GM12873 (cell line): ENCODE measurements around the gene FDPS.

Source experiments
- TF ChIP-seq, protein P1 (sequence below): IDR thresholded peaks from 2 replicates; pipeline ENCODE4 v1.5.1; 2012; ENCODE audit warnings: low read depth, mild to moderate bottlenecking, moderate library complexity, low read length, control low read depth; ENCODE audit not compliant: insufficient read depth; ENCODE audit errors: missing control alignments

Gene FDPS

DNA sequence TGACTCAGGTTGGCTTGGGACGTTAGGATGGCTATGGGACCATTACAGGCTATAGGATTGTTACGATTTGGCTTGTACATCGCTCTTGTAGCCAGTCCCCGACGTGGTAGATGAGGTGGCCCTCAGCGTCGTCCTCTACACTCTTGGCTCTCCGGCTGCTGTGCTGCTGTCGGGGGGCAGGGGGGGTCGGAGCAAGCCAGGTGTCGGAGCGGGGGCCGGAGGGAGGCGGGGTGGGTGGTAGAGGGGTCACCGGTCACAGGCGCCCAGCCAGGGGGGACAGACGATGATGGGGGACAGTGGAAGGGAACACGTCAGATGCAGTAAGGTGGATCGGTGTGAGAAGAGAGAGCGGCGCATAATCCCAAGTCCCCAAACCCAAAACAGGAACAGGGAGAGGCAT lies 40.0 kb upstream of the FDPS start:
- TF ChIP-seq, protein P1, sequence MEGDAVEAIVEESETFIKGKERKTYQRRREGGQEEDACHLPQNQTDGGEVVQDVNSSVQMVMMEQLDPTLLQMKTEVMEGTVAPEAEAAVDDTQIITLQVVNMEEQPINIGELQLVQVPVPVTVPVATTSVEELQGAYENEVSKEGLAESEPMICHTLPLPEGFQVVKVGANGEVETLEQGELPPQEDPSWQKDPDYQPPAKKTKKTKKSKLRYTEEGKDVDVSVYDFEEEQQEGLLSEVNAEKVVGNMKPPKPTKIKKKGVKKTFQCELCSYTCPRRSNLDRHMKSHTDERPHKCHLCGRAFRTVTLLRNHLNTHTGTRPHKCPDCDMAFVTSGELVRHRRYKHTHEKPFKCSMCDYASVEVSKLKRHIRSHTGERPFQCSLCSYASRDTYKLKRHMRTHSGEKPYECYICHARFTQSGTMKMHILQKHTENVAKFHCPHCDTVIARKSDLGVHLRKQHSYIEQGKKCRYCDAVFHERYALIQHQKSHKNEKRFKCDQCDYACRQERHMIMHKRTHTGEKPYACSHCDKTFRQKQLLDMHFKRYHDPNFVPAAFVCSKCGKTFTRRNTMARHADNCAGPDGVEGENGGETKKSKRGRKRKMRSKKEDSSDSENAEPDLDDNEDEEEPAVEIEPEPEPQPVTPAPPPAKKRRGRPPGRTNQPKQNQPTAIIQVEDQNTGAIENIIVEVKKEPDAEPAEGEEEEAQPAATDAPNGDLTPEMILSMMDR, result no peak

DNA sequence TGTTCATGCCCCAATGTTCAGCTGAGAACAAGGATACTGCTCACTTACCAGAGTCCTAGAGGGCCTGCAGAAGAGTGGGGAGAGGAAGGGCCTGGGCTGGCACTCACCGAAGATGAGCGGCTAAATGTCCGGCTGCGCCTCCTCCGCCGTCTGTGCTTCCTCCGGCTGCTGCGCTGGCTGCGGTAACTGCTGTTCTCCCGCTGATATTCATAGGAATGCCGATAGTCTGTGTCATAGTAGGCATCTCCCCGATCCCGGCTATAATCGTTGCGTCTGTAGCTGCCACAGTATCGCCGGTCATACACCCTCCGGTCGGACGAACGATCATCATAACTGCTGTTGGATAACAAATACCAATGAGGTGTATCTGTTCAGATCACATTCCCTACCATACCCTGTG lies 39.3 kb upstream of the FDPS start:
- TF ChIP-seq, protein P1, result no peak

DNA sequence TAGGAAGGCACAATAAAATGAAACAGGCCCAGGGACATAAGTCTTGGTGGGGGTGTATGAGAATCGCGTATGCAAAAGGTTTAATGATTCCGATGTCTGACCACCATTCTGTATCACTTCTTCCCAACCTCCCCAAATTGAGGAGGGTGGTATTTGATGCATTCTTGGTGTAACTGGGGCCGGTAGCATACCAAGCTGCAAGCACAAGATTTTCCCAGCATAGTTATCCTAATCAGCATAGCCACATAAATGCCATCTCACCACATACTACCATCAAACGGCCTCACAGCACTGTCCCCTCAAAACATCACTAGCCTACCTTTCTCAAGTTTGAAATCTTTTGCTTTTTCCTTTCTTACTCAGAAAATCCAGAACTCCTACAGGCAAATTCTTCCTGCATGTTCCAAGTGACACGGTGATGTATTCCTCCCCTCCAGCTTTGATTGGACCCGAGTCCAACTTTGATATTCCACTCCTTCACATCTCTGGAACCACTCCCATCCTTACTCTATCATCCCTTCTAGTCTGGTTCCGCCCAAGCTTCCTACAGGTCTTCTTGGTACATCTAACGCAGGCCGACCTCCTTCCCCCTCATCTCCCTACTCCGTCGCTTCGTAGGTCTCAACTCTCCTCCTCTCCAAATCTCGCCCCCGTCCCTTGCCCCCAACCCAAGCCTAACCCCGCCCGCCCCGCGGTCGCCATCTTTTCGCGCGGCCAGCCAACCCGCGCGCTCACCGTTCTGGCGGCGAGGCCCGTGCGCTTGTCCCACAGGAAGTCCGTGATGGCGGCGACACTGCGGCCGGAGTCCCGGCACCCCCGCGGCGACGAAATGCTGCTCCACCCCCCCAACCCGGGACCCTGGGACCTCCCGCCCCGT lies 36.0 kb upstream of the FDPS start:
- TF ChIP-seq, protein P1, result no peak

DNA sequence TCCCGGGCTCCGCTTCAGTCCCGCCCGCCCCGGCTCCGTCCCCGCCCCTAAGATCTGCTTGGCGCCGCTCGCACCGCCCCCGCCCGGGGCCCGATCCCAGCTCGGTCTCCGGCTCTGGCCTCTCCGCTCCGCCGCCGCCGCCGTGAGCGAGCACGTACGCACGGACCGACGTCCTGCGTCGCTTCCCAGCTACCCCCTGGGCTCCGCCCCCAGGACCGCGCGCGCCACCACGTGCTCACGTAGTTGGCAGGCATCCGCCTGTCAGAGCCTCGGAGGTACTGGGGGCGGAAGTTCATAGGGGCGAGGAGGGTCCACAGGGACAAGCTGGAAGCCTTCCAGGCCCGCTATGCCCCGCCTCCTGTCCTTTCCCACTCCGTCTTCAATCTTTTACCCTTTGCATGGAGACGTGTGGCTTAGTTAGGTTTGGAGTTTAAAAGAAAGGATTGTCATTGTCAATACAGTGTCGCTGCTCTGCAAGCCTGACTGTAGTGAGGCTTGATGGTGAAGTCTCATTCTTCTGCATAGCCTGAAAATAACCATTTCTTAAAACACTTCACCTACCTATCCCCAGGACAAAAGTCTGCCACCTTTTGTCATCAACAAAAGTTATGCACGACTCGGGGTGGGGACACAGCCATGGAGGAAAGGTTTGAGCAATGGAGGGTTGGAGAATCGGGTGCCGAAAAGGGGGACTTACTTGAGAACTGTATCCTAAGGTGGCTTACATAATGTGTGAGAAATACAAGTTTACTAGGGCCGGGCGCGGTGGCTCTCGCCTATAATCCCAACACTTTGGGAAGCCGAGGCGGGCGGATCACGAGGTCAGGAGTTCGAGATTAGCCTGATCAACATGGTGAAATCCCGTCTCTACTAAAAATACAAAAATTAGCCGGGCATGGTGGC lies 35.1 kb upstream of the FDPS start, which contains the start of gene CLK2:
Gene CLK2, minus strand, starts transcription at position 162 of the 903 bp plus-strand sequence. CDS start 2,527 bp downstream, outside the sequence.
- TF ChIP-seq, protein P1, result no peak

GRCh38 chr1:155277070-155277901 lies 31.4 kb upstream of the FDPS start, which contains the start of gene HCN3:
TSS of gene HCN3 (plus strand) at chr1:155277463. CDS start at chr1:155277591, 128 bp downstream.
- TF ChIP-seq, protein P1, result peak; percentile 54

DNA sequence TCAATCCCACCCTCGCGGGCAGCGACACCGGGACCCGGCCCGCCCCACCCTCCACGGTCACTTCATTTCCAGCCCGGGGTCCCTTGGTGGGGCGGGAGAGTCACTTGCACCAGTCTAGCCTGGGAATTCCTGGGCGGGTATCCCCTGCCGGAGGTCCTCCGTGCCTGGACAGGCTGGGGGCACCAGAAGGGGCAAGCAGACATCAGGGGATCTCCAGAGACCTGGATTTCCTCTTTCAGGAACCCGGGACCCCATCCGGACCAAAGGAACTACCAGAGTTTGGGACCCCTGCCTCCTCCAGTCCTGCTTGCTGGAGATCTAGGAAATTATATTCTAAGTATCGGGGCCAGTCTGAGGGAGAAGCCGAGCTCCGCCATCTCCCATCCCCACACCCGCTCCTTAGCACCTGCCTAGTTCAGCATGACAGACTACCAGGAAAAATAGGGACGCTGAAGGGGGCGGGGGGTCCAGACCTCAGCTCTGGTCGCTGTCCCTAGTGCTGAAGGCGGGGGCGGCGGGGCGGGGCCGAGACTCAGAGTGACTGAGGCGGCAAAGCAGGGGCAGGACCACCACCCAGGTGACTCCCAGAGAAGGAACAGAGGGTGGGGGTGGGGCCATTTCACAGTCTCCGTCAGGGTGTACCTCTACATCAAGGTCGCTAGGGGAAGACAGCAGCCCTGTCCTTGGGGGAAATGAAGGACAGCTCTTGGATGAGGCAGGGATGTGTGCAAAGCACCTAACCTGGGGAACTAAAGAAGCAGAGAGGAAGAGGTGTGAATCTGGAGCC lies 30.6 kb upstream of the FDPS start:
- TF ChIP-seq, protein P1, result peak; percentile 59
